ENCODE data around the gene C11orf65. TPM values are rescaled to one million over a fixed set of nuclear protein-coding genes. Genes with fewer than 3 reads are reported as not detected.
"Not testable (repeated sequence)": the region's sequence is repeated elsewhere in the genome, so short reads cannot be mapped to it uniquely, and the experiment has no call there.

C11orf65 gene
- total RNA-seq, 1 donor, result under 0.01 TPM

DNA sequence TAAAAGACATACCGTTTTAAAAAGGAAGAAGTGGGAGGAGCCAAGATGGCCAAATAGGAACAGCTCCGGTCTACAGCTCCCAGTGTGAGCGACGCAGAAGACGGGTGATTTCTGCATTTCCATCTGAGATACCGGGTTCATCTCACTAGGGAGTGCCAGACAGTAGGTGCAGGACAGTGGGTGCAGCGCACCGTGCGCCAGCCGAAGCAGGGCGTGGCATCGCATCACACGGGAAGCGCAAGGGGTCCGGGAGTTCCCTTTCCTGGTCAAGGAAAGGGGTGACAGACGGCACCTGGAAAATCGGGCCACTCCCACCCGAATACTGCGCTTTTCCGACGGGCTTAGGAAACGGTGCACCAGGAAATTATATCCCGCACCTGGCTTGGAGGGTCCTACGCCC lies 93.8 kb downstream of the C11orf65 start:
- not testable (repeated sequence) for DNase-seq (ENCODE audit: low read depth in 2 of 3, low spot score in 2 of 3)

DNA sequence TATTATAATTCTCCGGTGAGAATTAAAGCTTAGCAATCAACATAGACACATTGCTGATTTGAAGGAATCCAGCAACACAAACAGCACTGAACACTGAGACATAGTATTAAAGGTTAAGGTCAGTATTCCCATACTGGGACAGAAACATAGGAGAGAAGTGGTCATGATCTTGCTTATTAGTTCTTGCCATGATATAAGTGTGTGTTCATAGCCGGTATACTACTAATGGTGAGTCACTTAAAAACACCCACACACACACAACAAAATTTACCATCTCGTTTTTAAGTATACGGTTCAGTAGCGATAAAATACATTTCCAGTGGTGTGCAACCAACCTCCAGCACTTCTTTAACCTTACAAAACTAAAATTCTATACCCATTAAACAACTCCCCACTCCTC lies 96.3 kb downstream of the C11orf65 start:
- no peak for DNase-seq (ENCODE audit: low read depth in 2 of 3, low spot score in 2 of 3)

DNA sequence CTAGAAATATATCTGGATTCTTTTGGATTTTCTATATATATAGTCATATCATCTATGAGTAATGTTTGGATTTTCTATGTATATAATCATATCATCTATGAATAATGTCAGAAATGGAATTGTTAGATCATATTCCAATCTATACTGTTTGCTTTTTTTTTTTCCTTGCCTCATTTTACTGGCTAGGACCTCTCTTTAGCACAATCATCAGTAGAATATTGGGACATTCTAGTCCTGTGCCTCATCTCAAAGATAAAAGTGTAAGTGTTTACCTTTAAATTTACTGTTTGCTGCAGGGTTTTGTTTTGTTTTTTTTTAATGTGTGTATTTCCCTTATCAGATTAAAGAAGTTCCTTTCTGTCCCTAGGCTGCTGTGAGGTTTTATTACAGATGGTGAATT lies 97.0 kb downstream of the C11orf65 start:
- no peak for DNase-seq (ENCODE audit: low read depth in 2 of 3, low spot score in 2 of 3)

DNA sequence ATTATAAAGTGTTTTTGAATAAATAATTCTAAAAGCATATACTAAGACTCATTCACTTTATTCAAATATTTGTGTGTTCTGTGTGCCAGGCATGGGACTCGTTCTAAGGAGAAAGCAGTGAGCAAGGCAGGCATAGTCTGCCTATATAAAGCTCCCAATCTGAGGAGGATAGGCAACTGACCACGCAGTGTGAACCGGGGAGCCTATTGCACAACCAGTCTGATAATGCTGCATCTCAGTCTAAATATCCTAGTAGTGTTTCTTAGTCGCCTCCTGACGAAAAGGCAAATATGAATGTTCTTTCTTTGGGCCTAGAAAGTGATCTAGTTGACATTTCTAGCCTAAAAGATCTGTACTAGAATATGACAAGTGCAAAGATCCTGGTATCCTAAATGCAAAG lies 98.3 kb downstream of the C11orf65 start:
- DNase-seq (ENCODE audit: low read depth in 2 of 3, low spot score in 2 of 3), result no peak

DNA sequence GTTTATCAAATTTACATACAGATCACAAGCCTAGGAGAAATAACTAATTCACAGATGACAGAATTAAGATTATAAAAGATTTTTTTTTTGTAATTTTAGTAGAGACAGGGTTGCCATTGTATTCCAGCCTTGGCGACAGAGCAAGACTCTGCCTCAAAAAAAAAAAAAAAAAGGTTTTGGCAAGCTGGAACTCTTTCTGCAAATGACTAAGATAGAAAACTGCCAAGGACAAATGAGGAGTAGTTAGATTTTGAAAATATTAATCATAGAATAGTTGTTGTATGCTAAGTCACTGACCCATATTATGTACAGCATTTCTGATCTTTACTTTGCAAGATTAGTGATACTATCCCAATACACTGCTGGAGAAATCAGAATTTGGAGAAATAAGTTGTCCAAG lies 99.2 kb downstream of the C11orf65 start:
- DNase-seq (ENCODE audit: low read depth in 2 of 3, low spot score in 2 of 3), result no peak

DNA sequence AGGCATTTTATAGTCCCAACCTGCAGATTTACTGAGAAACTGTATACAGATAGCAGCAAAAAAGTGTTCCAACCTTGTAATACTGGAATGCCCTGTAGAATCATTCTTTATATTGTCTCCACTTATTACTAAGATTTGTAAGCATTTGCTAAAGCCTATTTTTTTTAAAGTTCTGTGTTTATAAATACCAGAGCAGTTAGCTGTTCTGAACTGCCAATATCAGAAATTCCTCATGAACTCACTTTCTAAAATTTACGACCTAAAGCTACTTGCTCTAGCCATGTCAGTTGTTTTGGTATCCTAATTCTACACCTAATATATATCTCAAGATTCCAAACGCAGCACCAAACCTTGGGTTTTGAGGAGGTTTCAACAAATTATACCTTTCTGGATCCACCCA lies 103.2 kb downstream of the C11orf65 start:
- DNase-seq (ENCODE audit: low read depth in 2 of 3, low spot score in 2 of 3), result no peak

DNA sequence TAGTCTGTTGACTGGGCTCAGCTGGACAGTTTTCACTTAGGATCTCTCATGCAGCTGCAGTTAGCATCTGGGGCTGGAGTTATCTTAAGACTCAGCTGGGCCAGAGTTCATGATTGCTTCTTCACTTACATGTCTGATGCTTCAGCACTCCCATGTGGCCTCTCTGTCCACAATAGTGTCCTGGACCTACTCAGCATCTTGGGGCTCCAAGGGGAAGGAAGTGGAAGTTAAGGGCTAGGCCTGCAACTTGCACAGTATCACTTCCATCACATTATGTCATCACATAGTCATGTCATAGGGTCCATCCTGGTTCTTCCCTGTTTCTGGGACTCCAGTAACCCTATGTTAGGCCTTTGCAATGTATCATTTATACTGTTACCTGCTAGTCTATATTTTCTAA lies 115.9 kb downstream of the C11orf65 start:
- no peak for DNase-seq (ENCODE audit: low read depth in 2 of 3, low spot score in 2 of 3)

DNA sequence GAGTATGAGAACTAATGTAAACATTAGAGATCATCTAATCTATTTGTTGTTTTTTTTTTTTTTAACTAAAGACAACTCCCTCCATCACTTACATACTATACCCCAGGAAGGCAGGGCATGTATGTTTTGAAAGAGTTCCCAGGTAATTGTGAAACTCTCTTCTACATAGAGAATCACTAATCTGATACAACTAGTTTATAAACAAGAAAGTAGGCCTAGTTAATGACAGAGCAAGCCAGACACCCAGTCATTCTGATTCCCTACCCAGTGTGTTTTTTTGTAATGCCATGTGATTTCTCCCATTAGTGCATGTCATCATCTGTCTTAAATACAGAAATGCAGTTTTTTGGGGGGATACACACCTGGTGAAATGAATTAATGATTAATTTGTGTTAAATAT lies 120.9 kb downstream of the C11orf65 start:
- no peak for DNase-seq (ENCODE audit: low read depth in 2 of 3, low spot score in 2 of 3)

DNA sequence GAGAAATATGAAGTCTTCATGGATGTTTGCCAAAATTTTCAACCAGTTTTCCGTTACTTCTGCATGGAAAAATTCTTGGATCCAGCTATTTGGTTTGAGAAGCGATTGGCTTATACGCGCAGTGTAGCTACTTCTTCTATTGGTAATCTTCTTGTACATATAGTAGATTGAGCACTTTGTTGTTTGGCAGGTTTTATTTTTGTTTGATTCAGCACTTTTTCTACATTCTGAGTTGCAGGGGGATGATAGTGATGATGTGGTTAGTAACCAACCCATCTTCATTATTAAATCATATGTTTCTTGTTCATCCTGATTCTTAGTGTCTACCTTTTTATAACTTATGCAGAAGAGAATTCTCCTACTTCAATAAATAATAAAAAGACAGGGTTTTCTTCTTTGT lies 121.6 kb downstream of the C11orf65 start:
- DNase-seq (ENCODE audit: low read depth in 2 of 3, low spot score in 2 of 3), result no peak

DNA sequence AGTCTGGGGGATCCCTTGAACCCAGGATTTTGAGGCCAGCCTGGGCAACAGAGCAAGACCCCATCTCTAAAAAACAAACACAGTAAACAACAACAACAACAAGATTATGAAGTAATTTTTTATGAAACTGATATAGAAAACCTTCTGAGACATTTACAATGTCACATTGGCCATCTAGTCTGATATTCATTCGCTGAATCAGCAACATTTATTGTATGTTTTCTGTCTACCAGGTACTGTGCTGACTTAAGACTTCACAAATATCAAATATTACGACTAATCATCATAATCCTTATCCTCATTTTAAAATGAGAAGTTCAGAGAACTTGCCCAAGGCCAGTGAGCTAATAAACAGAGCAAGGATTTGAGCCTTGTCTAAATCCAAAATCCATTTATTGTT lies 123.6 kb downstream of the C11orf65 start:
- no peak for DNase-seq (ENCODE audit: low read depth in 2 of 3, low spot score in 2 of 3)

DNA sequence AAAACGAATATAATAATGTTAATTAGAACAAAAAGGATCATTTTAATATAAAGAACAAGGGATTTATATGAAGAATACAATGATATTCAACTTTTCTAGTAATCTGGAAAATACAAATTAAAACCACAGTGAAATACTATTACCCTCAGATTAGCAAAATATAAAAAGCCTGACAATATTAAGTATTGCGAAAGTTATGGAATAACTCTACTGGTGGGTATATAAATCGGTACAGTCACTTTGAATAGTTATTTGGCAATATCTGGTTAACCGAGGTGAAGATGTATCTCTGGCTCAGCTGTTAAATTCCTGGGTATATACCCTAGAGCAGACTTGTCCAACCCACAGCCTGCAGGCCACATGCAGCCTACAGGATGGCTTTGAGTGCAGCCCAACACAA lies 125.7 kb downstream of the C11orf65 start:
- DNase-seq (ENCODE audit: low read depth in 2 of 3, low spot score in 2 of 3), result no peak

DNA sequence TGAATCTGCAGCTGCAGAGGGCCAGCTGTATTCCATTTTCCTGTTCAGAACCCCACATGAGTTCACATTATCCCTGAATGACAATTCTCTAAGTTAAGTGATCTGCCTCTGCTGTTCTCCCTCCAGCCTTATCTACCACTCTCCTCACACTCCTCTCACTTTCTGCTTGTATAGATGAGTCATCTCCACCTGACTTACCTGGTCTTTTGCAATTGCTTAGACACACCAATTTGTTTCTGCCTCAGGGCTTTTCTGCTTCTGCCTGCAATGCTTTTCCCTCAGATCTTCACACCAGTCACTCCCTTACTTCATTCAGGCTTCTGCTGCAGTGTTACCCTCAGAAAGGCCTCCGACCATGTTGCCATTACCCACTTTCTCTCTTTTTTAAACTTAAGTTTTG lies 126.4 kb downstream of the C11orf65 start:
- no peak for DNase-seq (ENCODE audit: low read depth in 2 of 3, low spot score in 2 of 3)

DNA sequence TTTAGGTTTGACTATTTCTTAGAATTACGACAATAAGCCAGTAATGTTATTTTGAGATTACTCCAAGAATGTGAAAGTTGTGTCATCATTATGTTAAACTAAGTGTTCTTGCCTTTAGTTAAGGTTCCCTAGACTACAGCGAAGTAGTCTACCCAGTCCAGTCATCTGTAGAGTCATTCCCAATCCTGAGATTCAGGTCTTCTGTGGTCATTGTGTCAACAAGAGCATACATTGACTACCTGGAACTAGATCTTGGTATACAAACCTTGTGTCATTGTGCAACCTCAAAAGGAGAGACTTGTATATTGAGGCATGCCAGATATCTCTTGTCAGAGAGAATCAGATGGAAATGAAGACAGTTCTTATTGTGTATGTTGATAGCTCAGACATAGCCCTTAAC lies 128.6 kb downstream of the C11orf65 start:
- no peak for DNase-seq (ENCODE audit: low read depth in 2 of 3, low spot score in 2 of 3)

DNA sequence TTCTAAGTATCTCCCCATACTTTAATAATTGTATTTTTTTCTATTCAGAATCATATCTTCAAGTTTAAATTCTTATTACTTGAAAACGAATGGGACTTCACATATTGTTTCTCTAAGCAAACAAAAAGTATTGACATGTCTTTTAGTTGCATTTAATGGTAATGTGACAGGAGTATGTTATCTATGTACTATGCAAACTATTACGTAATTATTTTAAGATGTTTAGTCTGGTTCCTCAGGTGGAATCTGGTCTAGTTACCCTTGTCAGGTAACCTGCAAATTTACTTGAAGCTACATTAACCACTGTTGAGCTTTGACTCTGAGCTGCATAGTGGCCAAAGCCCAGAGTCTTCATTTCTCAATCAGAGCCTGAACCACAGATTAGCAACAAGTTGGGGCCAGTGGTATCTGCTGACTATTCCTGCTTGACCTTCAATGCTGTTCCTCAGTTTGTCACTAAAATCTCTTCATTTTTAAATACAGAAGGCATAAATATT lies 133.9 kb downstream of the C11orf65 start:
- DNase-seq (ENCODE audit: low read depth in 2 of 3, low spot score in 2 of 3), result no peak

Other genes starting within 250 kb of the C11orf65 start
- gene NPAT, start 244.9 kb downstream of the C11orf65 start, total RNA-seq, result 10.8 TPM
- gene ATM, start 244.5 kb downstream of the C11orf65 start, total RNA-seq, result 18.6 TPM
- 5.4 TPM for gene POGLUT3, start 30.9 kb upstream of the C11orf65 start, total RNA-seq
- 1.6 TPM for gene EXPH5, start 126.2 kb upstream of the C11orf65 start, total RNA-seq
- 13.5 TPM for gene DDX10, start 197.5 kb upstream of the C11orf65 start, total RNA-seq

All from hematopoietic multipotent progenitor cell (in vitro differentiated cells).